Activated CD4-positive, alpha-beta T cell treated with anti-CD3 and anti-CD28 coated beads, Interleukin-2, amount 50 U/mL, for 48 hours (primary cell): Measurements from ENCODE around the gene FAAP20.

ENCODE experiments used
- DNase-seq, 2 experiments: peaks; one replicate each; pipeline ENCODE4 v3.0.0-alpha.2; 2020

The FAAP20 gene

GRCh38 chr1:2229911-2230731 is 35.5 kb upstream of the FAAP20 start:
- peak in 1 of 2 experiments; percentile 40 for DNase-seq

GRCh38 chr1:2229037-2229864 is 34.7 kb upstream of the FAAP20 start:
- DNase-seq = peak; percentile 56 to 62

- peak in 1 of 2 experiments; percentile 48 for DNase-seq
Measured at GRCh38 chr1:2228694-2229036, 34.1 kb upstream of the FAAP20 start.

DNA sequence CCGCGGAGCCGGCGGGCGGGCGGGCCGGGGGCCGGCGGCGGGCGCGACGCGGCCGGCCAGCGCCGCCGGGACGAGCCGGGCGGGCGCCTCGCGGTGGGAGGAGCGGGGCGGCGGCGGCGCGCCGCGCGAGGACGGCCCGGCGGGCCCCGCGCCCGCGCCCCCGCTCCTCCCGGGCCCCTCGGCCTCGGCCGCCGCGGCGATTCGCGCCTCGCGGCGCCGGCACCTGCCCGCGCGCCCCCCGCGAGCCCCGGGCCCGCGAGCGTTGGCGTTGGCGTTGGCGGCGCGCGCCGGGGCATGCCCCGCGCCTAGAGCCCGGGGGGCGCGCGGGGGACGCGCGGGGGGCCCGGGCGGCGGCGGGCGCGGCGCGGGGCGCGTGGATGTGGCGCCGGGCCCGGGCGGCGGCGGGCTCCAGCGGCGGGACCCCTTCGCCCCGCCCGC is 33.6 kb upstream of the FAAP20 start, which contains the start of gene SKI:
TSS of gene SKI (plus strand) at position 163 of the 438 bp plus-strand sequence. CDS start 448 bp downstream, outside the sequence.
- no peak for DNase-seq

- peak; percentile 93 to 94 for DNase-seq
Measured at GRCh38 chr1:2227346-2228156, 33.0 kb upstream of the FAAP20 start.

DNA sequence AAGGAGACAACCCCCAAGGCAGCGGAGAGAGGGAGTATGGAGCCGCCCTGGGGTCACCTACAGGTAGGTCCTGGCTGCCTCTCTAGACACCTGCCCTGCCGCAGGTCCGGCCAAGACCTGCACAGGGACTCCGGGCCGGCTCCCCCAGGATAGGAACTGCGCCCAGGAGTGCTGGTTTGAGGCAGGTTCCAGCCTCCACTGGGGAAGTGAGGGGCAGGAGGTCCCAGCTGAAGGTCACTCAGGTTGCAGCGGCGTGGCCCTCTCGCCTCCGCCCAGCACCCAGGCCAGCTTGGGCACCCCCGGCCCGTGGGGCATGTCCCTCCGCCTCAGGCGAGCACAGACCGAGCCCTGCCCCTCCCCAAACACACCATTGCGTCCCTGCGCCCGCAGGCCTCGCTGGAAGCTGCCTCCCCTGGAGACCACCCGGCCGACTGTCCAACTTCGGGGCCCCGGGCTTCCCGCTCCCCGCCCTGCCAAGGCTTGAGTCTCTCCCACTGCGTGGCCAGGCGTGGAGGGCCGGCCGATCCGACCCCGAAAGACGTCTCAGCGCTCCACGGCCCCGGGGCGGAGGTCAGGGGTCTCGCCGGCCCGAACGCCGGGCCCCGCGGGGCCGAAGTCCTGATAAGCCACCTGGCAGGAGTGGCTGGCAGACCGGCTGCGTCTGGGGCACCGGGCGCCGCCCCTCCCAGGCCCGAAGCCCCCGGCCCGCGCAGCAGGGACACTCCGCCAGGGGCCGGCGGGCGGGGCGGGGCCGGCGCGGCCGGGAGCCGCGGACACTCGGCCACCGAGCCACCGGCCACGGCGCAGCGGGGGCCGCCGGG is 32.2 kb upstream of the FAAP20 start:
- no peak for DNase-seq

- DNase-seq = no peak
Measured at GRCh38 chr1:2224631-2225428, 30.3 kb upstream of the FAAP20 start.

DNA sequence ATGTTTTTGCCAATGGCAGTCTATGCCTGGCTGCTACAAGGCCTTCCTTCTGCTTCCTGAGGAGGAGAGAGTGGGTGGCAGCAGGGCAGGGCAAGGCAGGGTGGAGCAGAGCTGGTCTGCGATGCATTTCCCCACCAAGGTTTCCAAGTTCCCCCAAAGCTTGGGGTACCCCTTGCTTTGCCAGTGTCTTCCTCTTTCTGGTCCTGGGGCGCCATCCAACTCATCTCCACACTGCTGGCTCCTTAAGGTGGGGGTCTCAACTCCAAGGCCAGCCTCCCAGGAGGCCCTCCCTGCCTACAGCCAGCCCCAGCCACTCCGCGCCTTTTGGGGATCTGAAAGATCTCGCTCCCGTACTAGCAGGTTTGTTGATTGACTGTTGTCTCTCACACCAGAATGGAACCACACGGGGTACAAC is 29.6 kb upstream of the FAAP20 start:
- DNase-seq = no peak

DNA sequence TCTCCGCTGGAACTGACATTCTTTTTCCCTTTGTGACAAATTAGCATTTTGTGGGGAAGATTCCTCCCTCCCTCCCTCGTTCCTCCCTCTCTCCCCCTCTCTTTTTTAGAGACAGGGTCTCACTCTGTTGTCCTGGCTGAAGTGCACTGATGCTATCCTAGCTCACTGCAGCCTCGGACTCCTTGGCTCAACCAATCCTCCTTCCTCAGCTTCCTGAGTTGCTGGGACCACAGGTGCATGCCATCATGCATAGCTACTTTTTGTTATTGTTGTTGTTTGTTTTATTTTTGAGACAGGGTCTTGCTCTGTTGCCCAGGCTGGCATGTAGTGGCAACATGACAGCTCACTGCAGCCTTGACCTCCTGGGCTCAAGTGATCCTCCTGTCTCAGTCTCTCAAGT is 26.7 kb upstream of the FAAP20 start:
- DNase-seq = no peak

- DNase-seq = no peak
Measured at GRCh38 chr1:2216767-2217058, 22.1 kb upstream of the FAAP20 start.

DNA sequence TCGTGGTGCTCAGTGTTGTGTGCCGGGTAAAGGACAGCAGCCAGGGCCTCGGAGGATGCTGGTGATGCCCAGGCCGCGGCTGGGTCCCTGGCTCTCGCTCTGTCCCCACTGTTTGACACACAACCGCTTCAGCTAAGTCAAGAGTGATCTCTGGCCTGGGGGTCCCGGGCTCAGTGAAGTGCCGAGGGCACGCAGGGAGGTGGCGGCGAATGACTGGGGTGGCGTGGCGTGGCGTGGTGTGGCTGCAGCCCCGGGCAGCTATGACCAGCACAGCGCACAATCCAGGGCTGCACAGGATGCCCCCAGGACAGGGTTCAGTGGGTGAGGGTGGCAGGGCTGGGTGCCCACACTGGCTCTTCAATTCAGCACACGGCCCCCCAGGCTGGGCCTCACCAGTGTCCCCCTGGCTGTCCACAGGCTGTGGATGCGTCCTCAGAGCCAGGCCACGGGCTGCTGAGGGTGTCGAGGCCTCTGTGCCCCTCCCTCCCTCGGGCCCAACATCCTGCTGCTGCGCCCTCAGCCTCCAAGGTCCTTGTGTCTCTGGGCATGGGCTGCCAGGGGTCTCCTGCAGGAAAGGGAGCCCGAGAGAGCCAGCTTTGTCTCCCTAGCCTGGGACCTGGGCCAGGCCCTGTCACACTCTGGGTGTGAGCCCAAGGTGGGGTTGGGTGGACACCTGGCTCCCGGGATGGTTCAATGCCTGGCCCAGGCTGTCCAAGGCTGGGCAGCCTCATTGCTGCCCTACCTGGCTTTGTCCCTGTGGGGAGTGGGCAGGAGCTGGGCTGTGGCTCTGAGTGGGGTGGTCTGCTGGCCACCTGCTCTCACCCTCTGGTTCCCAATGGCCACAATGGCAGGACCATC is 21.6 kb upstream of the FAAP20 start:
- DNase-seq = no peak

DNA sequence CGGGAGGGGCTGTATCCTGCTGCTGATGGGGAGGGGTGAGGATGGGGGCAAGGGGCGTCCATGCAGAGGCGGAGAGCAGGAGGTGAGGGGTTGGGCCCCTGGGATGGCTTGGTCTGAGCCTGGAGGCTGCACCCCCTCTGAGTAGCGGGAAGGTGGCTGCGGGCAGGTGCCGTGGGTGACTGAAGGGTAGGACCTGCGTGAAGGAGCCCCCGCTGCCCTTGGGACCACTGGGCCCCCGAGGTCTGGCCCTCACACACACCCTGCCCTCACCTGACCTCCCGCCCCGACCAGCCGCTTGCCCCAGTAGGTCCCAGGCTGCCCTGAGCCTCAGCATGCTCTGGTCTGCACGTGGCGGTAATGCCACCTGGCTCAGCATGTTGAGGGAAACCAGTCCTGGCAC is 20.8 kb upstream of the FAAP20 start:
- no peak for DNase-seq

DNA sequence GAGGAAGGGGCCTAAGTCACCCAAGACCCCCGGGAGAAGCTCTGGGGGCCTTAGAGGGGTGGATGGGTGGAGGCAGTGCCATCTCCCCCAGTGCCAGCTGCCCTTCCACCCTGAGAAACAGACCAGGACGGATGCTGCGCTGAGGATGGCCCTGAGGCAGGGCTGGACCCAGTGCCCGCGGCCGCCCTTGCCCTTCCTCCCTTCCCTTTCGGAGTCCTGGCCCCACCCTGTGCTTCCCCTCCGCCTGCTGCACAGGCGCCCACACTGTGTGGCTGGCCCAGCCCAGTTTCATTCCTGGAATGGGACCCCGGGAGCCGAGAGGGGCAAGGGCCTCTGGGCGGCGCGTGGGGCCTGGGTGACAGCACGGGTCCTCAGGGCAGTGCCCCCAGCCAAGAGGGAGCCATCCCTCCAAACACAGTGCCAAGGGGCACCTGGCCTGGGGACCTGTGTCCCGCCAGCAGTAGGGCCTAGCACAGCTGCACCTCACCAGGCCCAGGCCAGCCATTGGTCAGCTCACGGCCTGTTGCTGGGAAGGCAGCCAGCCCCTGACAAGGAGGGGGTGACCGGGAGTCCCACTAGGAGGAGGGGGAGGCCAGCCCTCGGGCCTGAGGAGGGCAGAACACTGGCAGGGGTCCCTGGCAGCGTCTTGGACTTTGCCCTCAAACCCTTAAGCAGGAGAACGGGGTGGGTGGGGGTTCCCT is 20.1 kb upstream of the FAAP20 start:
- DNase-seq = no peak

DNA sequence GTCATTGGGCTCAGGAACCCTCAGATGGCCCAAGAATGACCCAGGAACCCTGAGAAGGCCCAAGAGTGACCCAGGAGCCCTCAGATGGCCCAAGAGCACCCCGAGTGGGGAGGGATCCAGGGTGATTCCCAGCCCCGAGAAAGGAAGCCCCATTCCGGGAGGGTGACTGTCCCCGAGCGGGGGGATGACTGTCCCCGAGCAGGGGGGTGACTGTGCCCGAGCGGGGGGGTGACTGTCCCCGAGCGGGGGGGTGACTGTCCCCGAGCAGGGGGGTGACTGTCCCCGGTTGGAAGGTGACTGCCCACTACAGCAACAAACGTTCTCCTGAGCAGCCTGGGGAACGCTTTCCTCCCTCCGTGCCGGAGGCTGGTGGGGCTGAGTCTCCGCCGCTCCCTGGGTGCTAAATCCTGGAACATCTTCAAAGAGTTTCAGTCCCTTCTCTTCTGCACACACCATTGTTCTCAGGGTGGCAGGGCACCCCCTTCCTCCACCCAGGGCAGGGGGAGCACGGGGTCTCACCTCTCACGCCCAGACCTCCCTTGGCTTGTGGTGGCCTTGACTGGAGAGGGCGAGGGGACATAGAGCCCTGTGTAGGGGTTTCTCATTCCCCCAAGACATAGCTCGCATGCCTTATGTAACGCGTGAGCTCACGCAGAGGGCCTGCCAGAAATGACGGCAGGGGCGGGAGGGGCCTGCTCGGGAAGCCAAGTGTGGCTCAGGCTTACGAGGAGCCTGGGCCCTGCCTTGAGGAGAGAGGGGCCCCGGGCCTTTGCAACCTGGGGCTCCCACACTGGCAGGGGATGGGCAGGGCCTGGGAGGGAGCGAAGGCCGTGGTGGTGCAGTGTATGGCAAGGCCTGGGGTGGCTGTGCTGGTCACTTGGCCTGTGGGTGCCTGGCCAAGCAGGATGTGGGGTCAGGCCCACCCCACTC is 19.3 kb upstream of the FAAP20 start:
- DNase-seq = no peak

GRCh38 chr1:2212532-2213491 is 18.2 kb upstream of the FAAP20 start:
- DNase-seq = peak; percentile 60 to 61

DNA sequence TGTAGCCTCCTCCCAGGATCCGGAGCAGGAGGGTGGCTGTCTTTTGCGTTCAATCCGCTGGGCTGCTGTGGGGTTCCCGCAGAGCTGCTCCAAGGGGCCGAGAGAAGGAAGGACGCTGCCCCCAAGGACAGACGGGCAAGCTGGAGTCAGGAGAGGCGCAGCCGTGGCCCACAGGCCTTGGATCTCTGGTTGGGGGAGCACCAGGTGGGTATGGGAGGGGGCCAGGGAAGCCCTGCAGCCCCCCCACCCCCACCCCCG is 17.6 kb upstream of the FAAP20 start:
- no peak for DNase-seq

DNA sequence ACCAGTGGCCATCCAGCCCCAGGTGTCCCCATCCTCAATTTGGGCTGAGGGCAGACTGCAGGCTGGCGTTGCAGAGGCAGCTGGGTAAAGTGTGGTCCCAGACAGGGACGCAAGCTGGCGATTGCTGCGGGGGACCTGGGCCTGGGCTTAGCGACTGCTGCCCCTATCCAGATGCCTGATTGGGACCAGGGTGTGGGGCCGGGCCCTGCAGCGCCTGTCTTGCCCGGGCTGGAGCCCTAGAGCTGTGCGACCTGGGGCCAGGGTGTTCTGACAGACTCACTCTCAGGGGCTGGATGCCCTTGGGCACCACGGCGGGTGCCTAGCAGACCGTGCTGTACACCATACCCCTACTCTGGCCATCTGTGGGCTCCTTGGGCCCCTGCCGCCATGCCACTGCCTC is 16.2 kb upstream of the FAAP20 start:
- DNase-seq = no peak
